HG02678 (cell line): ENCODE data around the gene CEP152.

Experiments used
- ATAC-seq: cut with Tn5 transposase; IDR thresholded peaks from one replicate; pipeline ENCODE4 v1.9.1; 2021; ENCODE audit warnings: mild to moderate bottlenecking, moderate library complexity; ENCODE audit not compliant: unreplicated experiment

CEP152 gene

DNA sequence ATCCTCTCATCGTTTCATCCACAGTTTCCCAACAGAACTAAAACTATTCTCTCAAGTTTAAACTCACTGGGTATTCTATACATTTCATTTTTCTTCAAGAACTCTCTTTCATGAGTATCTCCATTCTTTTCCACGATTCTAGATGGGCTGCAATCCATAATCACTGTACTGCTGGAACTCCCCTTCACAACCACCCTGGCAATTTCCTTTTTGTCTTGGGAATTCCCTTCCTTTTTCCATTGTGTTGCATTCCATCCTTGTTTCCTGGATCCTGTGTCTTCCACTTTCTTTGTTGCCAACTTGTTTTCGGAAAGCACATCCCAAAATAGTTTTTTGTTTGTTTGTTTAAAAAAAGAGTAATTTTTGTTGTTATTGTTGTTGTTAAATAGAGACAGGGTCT is 98.3 kb downstream of the CEP152 start:
- ATAC-seq: no peak

DNA sequence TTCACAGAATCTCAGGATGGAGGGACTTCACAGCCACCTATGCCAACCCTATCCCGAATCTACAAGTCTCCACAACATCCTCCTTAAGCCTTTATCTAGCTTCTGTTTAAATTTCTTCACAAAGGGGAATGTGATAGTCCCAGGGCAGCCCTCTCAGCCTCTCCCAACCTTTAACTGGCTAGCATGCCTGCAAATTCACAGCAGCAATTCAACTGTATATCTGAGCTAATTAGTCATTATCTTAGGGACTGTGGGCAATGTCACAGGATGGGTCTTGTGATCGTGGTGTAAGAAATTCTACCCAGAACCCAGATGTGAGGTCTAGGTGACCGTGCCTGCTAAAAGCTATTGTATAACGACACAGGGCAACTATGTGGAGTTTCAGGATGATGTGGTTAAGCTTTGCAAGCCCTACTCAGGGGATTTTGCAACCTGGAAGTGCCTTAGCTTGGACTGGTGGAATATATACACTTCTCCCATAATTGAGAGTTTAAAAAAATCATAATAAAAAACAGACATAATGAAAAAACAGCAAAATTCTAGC is 99.8 kb downstream of the CEP152 start:
- ATAC-seq: no peak

DNA sequence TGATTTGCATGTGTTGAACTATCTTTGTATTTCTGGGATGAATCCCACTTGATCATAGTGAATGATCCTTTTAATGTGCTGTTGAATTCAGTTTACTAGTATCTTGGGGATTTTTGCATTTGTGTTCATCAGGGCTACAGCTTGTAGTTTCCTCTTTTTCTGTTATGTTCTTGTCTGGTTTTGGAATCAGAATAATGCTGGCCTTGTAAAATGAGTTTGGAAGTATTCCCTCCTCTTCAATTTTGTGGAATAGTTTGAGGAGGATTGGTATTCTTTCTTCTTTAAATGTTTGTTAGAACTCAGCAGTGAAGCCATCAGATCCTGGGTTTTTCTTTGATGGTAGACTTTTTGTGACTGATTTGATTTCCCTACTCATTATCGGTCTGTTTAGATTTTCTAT is 102.2 kb downstream of the CEP152 start:
- ATAC-seq: no peak

DNA sequence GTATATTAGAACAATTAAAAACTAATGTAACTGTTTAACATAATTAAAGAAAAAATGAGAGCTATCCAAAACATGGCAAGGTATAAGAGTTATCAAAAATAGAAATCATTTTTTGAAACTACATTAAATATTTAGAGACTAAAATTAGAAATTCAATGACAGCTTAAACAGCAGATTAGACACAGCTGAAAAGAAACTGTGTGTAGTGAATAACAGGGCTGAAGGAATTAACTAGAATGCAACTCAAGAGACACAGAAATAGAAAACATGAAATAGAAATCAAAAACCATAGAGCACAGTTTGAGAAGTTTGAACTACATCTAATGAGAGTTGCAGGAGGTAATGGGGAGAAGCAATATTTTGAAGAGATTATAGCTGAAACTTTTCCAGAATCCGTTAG is 105.5 kb downstream of the CEP152 start:
- no peak for ATAC-seq

DNA sequence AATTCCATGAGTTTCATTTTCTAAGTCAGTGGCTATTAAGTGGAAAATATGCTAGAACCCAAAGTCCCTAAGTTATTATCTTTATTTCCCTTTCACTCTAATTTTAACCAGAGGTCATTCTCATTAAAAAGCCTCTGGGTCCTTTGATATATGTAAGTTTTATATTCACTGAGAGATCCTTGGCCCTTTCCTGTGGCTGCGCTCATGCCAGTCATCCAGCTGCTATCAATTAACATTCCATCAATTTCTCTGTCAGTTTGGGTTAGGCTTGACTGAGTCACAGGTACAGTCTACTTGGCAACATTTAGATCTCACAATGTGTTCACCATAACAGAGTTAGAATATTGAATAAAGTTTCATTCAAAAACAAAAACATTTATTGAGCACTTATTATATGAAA is 107.3 kb downstream of the CEP152 start:
- no peak for ATAC-seq

DNA sequence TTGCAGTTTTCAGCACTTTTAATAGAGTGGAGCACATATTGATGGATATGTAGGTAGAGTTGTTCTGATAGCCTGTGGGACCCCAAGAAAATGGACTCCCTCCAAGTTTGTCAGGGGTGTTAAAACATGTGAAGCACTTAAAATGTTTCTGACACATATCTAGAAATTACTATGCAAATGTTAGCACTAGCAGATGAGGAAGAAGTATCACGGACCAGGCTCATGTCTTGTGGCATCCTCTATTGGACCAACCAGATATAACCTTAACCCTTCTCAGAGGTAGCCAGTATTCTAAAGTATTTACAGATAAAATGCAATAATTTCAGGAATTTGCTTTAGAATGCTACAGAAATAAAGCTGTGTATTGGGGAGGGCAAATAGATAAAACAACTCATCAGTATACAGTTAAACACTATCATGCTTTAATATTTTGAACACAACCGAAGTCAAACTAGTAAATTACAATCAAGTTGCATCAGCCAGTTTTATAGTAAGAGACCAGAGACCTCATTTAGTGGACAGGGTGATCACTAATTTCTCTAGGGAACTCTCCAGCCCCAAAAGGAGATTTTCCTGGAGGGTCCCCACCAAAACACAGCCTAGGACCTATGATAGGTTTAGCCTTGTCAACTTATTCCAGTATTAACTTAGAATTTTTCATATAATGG is 108.2 kb downstream of the CEP152 start:
- no peak for ATAC-seq

DNA sequence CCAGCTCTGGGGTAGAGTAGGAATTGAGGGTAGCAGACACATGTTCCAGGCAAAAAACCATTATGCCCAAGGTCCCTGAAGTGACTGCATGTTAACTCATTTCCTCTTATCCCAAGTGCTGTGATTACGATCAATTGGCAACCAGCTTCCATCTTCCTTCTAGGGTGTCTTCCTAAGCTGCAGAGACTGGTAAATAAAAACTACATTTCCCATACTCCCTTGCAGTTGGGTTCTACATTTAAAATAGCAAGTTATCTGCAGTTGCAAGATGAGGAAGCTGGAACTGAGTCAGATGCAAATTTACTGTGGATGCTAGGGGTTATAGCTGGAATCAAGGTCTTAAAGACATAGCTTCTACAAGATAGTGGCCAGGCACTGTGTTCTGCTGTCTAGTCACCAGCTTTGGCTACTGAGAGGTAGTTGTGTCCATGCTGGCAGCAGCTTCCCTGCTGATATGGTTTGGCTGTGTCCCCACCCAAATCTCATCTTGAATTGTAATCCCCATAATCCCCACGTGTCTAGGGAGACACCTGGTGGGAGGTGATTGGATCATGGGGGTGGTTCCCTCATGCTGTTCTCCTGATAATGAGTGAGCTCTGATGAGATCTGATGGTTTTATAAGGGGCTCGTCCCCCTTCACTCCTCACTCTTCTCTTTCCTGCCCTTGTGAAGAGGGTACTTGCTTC is 114.1 kb downstream of the CEP152 start:
- ATAC-seq: no peak

DNA sequence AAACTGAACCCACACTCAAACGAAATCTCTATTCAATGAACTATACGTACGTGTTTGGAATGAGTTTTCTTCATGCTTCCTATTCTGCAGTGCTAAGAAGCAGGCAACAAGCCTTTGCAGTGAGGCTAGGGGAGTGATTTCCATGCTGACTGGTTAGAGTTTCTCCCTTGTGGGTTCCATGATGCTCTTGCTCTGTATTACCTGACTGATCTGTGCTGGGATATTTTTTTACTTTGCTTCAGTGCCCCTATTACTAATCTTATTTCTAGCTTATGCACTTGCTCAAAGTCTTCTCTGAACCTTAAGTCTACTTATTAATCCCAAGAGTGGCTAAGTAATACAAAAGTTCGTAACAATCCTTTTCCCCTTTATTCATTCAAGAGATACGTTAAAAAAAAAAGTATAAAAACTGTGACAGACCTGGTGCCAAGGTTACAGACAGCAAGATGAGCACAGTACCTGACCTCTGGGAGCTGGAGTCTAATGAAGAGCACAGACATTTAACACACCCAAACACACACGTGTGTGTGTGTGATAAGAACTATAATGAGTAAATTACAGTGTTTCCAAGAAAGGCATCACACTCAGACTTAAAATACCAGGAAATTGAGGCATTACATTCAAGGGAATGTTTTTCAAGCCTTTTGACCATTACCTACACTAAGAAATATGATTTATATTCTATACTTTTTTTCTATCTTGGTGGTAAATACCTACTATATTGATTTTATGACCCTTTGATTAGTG is 114.9 kb downstream of the CEP152 start:
- no peak for ATAC-seq

DNA sequence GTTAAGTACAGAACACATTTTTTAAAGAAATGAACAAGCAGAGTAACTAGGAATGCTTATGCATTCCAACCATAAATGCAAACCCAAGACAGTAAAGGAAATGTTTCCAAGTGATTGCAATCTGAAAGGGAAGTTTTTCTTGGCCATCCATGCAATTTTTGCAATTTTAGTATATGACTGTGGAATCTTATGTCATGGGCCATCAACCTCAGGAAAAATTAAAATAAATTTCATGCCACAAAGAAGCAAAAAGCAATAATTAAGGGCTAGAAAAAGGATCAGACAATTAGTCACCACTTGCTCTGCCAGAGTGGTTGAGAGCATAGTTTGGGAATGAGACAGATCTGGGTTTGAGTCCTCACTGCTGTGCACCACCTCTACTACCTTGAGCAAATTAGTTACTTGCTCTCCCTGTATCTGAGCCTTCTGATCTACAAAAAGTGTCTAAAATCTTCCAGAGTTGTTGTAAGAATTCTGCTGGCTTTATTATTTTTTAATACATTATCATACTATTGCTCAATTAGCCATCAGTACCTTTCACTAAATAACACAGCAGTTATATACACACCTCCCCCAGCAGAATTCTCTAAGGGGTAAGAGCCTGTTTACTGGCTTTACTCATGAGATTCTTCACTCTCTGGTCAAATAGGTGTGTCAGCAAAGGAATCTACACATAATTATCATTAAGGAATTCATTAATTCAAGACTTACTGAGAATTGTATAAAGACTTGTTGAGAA is 115.6 kb downstream of the CEP152 start:
- no peak for ATAC-seq

DNA sequence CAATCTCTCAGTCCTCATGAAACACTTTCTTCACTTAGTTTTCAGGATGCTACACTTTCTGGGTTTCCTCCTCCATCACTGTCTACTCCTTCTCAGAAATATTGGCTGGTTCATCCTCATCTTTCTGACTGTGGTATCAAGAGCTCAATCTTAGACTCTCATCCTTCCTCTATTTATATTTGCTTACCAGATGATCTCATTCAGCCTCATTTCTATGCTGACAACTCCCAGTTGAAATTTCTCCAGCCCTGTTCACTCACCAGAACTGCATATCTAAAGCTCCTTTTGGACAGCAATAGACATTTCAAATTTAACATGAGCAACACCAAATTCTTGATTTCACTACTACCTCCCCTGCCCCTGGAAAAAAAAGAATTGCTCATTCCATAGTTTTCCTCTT is 117.4 kb downstream of the CEP152 start:
- no peak for ATAC-seq

DNA sequence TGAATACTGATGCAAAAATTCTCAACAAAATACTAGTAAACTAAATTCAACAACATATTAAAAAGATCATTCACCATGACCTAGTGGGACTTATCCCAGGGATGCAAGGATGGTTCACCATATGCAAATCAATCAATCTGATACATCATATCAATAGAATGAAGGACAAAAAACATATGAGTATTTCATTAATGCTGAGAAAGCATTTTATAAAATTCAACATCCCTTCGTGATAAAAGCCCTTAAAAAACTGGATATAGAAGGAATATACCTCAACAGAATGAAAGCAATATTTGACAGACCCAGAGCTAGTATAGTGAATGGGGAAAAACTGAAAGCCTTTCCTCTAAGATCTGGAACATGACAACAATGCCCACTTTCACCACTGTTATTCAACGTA is 122.4 kb downstream of the CEP152 start:
- no peak for ATAC-seq
